ENCODE measurements around the gene SLC25A6. TPM values are rescaled to one million over a fixed set of nuclear protein-coding genes. Genes with fewer than 3 reads are reported as not detected.

SLC25A6 gene
- polyA plus RNA-seq, 3 donors, result 442 to 769 (median 449) TPM

- H3K4me2 ChIP-seq (replicated peaks; ENCODE audit: extremely low read depth, low read length, poor library complexity, severe bottlenecking), result no peak overlapping the region
- H3K27me3 Mint-ChIP-seq (ENCODE audit: low read depth in 3 of 3), result no peaks in the 10 kb centered on the region
- H3K27ac Mint-ChIP-seq, result peak overlapping the region in 6 of 7 donors; percentile 23 to 93 (median 80)
- peaks cover 52% of the 10 kb centered on the region for H4K20me1 ChIP-seq (ENCODE audit: insufficient read depth, low read length)
- H3K4me3 Mint-ChIP-seq, result peak overlapping the region; percentile 59 to 90
- H3K36me3 ChIP-seq (replicated peaks in 1 of 2; ENCODE audit: control insufficient read depth in 1 of 2, insufficient read depth in 2 of 2, low read length in 2 of 2), result peaks cover 26 to 53% of the 10 kb centered on the region in 2 donors
- peaks cover 20% of the 10 kb centered on the region for H3K4me1 Mint-ChIP-seq
- no peak overlapping the region for H3K9ac ChIP-seq (ENCODE audit: insufficient read depth, low read length, poor library complexity, severe bottlenecking)
- intact Hi-C loops (cut with micrococcal nuclease), result loop anchor here (2.0 to 10.0 kb wide), 5 partner anchors 58 to 201 kb away; partner anchors contain the start of genes ASMTL (in 2 of the 2) and AKAP17A (in 1 of the 2)
- H2AFZ ChIP-seq (ENCODE audit: insufficient read depth, low read depth, low read length, poor library complexity, severe bottlenecking), result no peak overlapping the region
- H3K4me1 ChIP-seq (ENCODE audit: control insufficient read depth in 1 of 2, insufficient read depth in 2 of 2, low read length in 2 of 2), result peaks cover 17 to 34% of the 10 kb centered on the region in 2 donors
- no peak overlapping the region for H3K27ac ChIP-seq (ENCODE audit: low read depth in 1 of 2, low read length in 2 of 2)
- 93% methylated on average over 16 of the region's 16 CpGs for WGBS (ENCODE audit: insufficient coverage)
- TF ChIP-seq CTCF (IDR thresholded peaks at IDR 0.05), result no peak
- no peak for DNase-seq
- no peaks in the 10 kb centered on the region for H3K9me3 ChIP-seq (replicated peaks in 1 of 2; ENCODE audit: control insufficient read depth in 1 of 2, insufficient read depth in 1 of 2, low read length in 2 of 2)
- H3K79me2 ChIP-seq (ENCODE audit: insufficient read depth, low read length), result peaks cover 66% of the 10 kb centered on the region
- H3K9me3 Mint-ChIP-seq, result peaks cover 0 to 1% (median 0%) of the 10 kb centered on the region in 7 donors
- H3K36me3 Mint-ChIP-seq, result peaks cover 35 to 59% of the 10 kb centered on the region in 2 donors
- H3K4me3 ChIP-seq (replicated peaks in 1 of 3; ENCODE audit: low read depth in 2 of 3, low read length in 3 of 3), result no peak overlapping the region
- H3K27me3 ChIP-seq (ENCODE audit: control insufficient read depth in 2 of 2, insufficient read depth in 2 of 2, low read length in 2 of 2), result no peaks in the 10 kb centered on the region
These were observed 2.1 kb upstream of the SLC25A6 start for GRCh38 chrX:1393871-1394615.

DNA sequence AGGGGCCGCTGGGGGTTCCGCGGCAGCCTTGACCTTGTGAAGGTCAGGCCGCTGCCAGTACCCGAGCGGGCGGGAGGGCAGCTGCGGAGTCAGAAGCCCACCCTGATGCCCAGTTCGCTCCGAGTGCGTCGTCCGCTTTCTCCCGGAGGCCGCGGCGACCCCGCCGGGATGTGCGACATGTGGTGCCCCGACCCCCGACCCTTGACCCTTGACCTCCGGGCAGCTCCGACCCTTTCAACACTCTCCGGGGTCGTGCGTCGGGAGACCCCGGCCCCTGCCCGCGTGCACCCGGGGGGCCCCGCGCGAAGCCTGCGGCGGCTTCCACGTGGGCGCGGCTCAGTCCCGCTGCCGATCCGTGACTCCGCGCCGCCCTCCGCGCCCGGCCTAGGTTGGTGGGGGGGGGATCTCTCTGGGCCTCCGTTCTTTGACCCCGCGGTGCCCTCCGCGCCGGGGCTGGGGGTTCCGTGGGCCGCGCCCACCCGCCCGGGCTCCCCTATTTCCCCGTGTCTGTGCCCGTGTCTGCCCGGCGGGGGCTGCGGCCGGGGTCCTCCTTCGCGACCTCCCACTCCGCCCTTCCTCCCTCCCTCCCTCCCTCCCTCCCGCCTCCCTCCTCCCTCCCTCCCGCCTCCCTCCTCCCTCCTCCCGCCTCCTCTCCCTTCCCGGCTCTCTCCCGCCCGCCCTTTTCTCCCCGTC lies 609 bp upstream of the SLC25A6 start:
- peaks cover 22% of the 10 kb centered on the region for H3K4me1 Mint-ChIP-seq

More for the DNA sequence above, 609 bp upstream of the SLC25A6 start:
- TF ChIP-seq CTCF (IDR thresholded peaks at IDR 0.05), result no peak
- H3K4me3 Mint-ChIP-seq, result peak overlapping the region; percentile 89 to 90
- Histone ChIP-seq H3K36me3 (replicated peaks in 1 of 2; ENCODE audit: control insufficient read depth in 1 of 2, insufficient read depth in 2 of 2, low read length in 2 of 2) (peaks cover 39 to 54% of the 10 kb centered on the region in 2 donors), H3K4me3 (replicated peaks in 1 of 3; ENCODE audit: low read depth in 2 of 3, low read length in 3 of 3) (peak overlapping the region; percentile 60 to 93 (median 63)), H3K4me1 (ENCODE audit: control insufficient read depth in 1 of 2, insufficient read depth in 2 of 2, low read length in 2 of 2) (peaks cover 17 to 34% of the 10 kb centered on the region in 2 donors), H2AFZ (ENCODE audit: insufficient read depth, low read depth, low read length, poor library complexity, severe bottlenecking) (peak overlapping the region; percentile 68), H3K27me3 (ENCODE audit: control insufficient read depth in 2 of 2, insufficient read depth in 2 of 2, low read length in 2 of 2) (no peaks in the 10 kb centered on the region), H4K20me1 (ENCODE audit: insufficient read depth, low read length) (peaks cover 68% of the 10 kb centered on the region), H3K79me2 (ENCODE audit: insufficient read depth, low read length) (peaks cover 81% of the 10 kb centered on the region), H3K27ac (ENCODE audit: low read depth in 1 of 2, low read length in 2 of 2) (peak overlapping the region; percentile 86 to 95), H3K9ac (ENCODE audit: insufficient read depth, low read length, poor library complexity, severe bottlenecking) (peak overlapping the region; percentile 97), H3K4me2 (replicated peaks; ENCODE audit: extremely low read depth, low read length, poor library complexity, severe bottlenecking) (peak overlapping the region; percentile 94), H3K9me3 (replicated peaks in 1 of 2; ENCODE audit: control insufficient read depth in 1 of 2, insufficient read depth in 1 of 2, low read length in 2 of 2) (no peaks in the 10 kb centered on the region)
- peaks cover 47 to 60% of the 10 kb centered on the region in 2 donors for H3K36me3 Mint-ChIP-seq
- under 1% methylated on average over 46 of the region's 76 CpGs for WGBS (ENCODE audit: insufficient coverage)
- DNase-seq, result peak; percentile 26 to 55 (median 48)
- H3K9me3 Mint-ChIP-seq, result peaks cover 0 to 1% (median 0%) of the 10 kb centered on the region in 7 donors
- peak overlapping the region; percentile 88 to 97 (median 93) for H3K27ac Mint-ChIP-seq
- peaks cover 0 to 2% (median 0%) of the 10 kb centered on the region in 3 donors for H3K27me3 Mint-ChIP-seq (ENCODE audit: low read depth in 3 of 3)
- intact Hi-C loops (cut with micrococcal nuclease), result loop anchor here (2.0 to 10.0 kb wide), 5 partner anchors 60 to 202 kb away; partner anchors contain the start of genes ASMTL (in 2 of the 2) and AKAP17A (in 1 of the 2)

All from CD14-positive monocyte (primary cell).